AG20443 (cell line): ENCODE results near the gene ANO6.
A peak's percentile ranks its signal among the peaks of the same experiment; 100 is the strongest.
"Not testable (repeated sequence)": the region's sequence is repeated elsewhere in the genome, so short reads cannot be mapped to it uniquely, and the experiment has no call there.

Experiments
- DNase-seq: peaks from one replicate; pipeline ENCODE4 v3.0.0; 2012; ENCODE audit warnings: low spot score, mixed read lengths

The ANO6 gene, protein sequence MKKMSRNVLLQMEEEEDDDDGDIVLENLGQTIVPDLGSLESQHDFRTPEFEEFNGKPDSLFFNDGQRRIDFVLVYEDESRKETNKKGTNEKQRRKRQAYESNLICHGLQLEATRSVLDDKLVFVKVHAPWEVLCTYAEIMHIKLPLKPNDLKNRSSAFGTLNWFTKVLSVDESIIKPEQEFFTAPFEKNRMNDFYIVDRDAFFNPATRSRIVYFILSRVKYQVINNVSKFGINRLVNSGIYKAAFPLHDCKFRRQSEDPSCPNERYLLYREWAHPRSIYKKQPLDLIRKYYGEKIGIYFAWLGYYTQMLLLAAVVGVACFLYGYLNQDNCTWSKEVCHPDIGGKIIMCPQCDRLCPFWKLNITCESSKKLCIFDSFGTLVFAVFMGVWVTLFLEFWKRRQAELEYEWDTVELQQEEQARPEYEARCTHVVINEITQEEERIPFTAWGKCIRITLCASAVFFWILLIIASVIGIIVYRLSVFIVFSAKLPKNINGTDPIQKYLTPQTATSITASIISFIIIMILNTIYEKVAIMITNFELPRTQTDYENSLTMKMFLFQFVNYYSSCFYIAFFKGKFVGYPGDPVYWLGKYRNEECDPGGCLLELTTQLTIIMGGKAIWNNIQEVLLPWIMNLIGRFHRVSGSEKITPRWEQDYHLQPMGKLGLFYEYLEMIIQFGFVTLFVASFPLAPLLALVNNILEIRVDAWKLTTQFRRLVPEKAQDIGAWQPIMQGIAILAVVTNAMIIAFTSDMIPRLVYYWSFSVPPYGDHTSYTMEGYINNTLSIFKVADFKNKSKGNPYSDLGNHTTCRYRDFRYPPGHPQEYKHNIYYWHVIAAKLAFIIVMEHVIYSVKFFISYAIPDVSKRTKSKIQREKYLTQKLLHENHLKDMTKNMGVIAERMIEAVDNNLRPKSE

DNA sequence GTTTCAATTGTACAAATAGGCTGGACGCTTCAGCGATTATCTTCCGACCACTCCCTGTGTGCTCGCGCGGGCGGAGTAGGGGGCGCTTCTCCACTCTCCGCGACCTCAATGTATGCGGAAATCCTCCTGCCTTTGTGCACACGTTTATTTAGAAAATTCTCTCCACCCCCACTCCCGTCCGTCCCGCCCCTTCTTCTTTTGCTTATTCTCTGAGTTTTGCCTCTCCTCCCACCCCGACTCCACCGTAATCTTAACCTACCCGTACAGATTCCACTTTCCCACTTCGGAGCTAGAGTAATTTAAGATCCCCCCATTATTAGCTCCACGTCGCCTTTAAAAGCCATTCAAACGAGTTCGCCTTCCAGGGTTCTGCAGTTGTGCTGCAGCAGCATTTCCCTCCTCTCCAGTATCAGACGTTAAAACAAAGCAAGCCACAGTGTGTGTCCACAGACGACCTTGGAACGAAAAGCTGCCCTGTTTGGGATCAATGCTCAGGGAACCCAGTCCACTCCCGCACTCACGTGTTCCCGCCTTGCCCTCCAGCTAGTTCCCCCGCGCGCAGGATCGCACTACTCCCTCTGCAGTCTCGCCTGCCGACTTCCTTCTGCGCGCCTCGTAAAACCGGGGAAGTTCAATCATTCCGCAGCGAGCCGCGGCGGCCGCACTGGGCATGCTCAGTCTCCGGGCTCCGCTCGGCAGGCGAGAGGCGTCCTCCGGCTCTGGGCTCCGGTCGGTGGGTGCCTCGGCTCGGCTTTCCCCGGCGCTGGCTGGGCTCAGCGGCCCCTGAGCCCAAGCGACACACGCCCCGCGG is at the start of gene ANO6:
Gene ANO6, plus strand, starts transcription at position 677 of the 811 bp plus-strand sequence. CDS start 227 bp downstream, outside the sequence.
- DNase-seq = peak; percentile 93

DNA sequence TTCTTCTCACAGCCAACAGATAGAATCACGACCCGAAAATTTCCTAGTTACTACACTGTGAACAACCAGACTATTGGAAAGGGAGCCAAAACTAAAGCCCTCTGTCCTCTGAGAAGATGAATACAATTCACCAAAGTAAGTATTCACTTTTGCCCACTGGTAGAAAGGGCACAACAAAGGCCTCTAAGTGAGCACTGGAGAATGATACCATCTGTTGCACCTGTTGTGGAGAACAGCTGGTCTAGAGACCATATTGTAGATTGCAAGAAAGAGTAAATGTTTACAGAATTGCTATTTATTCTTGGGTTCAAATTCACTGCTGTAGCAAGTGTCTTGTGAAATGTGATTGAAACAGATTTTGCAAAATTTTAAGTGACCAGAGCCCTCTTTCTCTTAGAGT is 46.9 kb upstream of the ANO6 start:
- no peak for DNase-seq

DNA sequence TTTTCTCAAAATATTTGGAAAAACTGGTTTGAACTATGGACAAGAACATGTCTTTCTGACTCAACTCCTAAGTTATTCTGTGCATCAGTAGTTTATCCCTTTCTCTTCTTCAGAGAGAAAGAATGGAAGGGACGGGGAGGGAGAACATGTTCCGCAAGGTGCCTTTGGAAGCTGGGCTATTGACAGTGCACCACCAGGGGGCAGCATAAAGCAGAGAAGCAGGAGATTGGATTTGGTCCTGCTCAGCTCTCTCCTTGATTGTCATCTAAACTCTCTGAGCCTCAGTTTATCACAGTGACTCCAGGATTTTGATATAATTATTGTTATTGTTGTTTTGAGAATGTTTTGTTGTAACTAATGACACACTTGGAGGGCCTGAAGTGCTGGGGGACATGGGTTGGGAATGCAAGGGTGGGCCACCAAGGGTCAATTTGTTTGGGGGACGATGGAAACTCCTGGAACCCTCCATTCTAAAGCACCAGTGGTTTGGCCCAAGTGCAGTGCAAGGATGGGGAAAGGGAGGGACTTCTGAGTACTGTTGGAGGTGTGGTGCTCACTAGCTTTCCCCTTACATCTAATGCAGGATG is 45.3 kb upstream of the ANO6 start:
- peak; percentile 81 for DNase-seq

DNA sequence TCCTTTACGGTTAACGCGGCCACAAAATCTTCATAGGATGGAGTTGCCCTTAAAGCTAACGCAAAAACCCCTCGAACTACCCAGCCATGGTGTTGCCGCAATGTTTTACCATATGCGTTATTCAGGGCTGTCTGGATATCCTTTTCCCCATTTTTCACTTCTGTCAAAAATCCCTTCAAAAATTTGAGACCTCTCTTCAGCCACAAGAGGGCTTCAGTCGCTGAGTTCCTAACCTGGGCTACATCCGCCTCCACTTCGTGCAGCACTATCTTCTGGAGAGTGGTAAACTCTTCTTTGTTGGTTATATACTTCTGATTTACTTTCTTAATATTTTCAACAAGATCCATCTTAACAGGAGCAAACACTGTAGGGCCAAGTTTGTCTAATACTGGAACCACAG is 42.6 kb upstream of the ANO6 start:
- DNase-seq = not testable (repeated sequence)

GRCh38 chr12:45174595-45174994 is 41.3 kb upstream of the ANO6 start:
- DNase-seq = no peak

GRCh38 chr12:45178771-45179170 is 37.1 kb upstream of the ANO6 start:
- no peak for DNase-seq

GRCh38 chr12:45182511-45182910 is 33.4 kb upstream of the ANO6 start:
- no peak for DNase-seq

DNA sequence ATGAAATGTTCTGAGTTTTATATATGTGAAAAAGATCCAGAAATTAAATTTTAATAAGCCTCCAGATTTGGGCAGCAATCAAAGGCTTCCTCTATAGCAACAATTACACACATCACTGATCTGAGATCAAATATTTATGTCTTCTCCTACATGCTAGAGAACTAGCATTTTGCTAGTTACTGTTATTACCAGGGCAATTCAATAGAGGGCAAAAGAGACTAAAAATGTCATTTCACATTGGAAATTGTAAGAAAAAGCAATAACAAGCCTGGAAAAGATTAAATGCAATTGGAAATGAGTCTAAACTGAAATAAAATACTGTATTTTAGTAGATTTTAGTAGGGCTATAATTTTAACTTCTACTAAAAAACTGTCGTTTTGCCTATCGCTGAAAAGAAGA is 32.6 kb upstream of the ANO6 start:
- DNase-seq = peak; percentile 34

- no peak for DNase-seq
Observed at GRCh38 chr12:45184147-45184963, 31.5 kb upstream of the ANO6 start.

- no peak for DNase-seq
Observed at GRCh38 chr12:45186762-45187161, 29.1 kb upstream of the ANO6 start.

GRCh38 chr12:45189766-45190403 is 26.0 kb upstream of the ANO6 start:
- no peak for DNase-seq

- no peak for DNase-seq
Observed at GRCh38 chr12:45191239-45191638, 24.7 kb upstream of the ANO6 start.

GRCh38 chr12:45192707-45193106 is 23.2 kb upstream of the ANO6 start:
- no peak for DNase-seq

DNA sequence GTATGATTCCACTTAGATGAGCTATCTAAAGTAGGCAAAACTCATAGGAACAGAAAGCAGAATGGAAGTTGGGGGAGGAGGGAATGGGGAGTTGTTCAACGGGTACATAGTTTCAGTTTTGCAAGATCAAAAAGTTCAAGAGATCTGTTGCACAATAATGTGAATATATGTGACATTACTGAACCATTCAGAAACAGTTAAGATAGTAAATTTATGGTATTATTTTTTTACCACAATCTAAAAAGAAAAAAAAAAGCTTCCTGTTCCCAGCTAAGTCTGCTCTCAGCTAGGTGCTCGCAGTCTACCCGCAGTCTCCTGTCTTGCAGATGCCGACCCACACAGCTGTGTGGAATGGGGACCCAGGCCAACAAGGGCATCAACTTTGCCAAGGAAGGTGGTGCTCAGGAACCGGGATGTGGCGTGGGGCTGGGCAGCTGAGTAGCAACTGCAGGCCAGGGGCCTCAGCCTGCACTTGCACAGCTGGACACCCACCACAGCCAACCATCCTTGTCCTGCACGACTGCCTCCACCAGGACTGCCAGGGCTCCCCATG is 15.3 kb upstream of the ANO6 start:
- DNase-seq = no peak

DNA sequence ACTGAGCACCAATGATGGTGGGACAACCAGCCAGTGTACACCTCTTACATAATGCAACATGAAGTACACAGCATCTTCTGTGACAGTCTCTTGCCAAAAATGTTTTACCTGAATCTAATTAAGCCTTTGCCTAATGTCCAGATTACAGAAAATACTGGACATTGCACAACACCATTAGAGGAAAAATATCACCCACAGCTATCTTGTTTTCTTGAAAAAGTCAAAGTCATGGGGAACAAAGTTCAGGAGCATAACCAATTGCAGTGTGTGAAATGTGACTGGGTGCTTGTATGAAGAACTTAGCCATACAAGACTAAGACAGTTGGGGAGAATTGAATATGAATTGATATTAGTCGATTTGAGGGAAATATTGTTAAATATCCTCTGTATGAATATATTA is 12.1 kb upstream of the ANO6 start:
- DNase-seq = no peak

GRCh38 chr12:45204757-45205156 is 11.1 kb upstream of the ANO6 start:
- no peak for DNase-seq

GRCh38 chr12:45205165-45205825 is 10.6 kb upstream of the ANO6 start:
- no peak for DNase-seq

DNA sequence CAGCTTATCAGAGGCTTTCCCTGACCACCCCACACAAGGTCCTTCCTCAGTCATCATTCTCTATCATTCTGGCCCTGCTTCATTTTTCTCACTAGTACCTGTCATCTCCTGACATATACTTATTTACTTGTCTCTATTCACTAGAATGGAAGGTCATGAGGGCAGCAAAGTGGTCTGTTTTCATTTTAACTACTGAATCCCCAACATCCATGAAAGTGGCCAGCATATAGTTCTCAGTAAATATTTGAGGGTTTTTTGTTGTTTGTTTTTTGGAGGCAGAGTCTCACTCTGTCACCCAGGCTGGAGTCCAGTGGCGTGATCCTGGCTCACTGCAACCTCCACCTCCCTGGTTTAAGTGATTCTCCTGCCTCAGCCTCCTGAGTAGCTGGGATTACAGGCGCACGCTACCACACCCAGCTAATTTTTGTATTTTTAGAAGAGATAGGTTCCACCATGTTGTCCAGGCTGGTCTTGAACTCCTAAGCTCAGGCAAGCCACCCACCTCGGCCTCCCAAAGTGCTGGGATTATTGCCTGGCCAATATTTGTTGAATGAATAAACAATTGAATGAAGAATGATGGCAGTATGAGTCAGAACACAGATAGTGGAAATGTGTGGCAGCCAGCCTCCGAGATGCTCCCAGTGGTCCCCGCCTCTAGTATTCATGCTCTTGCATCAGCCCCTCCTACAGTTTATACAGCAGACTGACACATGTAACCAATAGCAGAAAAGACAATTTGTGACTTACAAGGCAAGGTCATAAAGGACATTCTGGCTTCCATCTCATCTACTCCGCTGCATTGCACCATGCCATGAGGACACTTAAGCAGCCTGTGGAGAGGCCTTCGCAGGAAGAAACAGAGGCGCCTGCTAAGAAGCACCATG is 7.0 kb upstream of the ANO6 start:
- DNase-seq = peak; percentile 30

DNA sequence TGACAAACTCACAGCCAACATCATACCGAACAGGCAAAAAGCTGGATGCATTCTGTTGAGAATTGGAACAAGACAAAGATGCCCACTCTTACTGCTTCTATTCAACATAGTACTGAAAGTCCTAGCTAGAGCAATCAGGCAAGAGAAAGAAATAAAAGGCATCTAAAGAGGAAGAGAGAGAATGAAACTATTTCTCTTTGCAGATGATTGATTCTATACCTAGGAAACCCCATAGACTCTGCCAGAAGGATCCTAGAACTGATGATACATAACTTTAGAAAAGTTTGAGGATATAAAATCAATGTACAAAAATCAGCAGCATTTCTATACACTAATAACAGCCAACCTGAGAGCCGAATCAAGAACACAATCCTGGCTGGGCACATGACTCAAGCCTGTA is 6.1 kb upstream of the ANO6 start:
- DNase-seq = no peak
